GM21576 (cell line): ENCODE measurements around the gene BET1L.
"Not testable (repeated sequence)": the region's sequence is repeated elsewhere in the genome, so short reads cannot be mapped to it uniquely, and the experiment has no call there.

Source experiments
- ATAC-seq: cut with Tn5 transposase; IDR thresholded peaks from one replicate; pipeline ENCODE4 v1.9.1; 2021; ENCODE audit warnings: mild to moderate bottlenecking, moderate library complexity; ENCODE audit not compliant: unreplicated experiment

The BET1L gene

DNA sequence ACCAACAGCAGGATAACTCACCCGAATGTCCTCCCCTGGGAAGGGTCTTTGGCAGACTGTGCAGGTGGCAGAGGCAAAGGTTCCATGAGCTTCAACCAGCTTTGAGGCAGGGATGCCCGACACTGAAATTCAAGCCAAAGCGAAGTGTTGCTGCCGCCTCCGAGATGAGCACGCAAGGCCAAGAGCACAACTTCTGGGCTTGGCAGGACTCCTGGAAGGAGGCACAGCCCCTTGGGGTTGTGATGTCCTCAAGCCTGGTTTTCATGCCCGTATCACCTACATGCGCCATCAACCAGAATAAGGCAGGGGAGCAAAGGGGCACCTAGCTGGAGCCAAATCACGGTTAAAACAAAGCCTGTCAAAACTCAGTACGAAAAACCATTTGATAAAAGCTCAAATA is 23.2 kb upstream of the BET1L start:
- ATAC-seq: no peak

GRCh38 chr11:227824-228379 is 20.7 kb upstream of the BET1L start:
- no peak for ATAC-seq

GRCh38 chr11:225734-226453 is 18.7 kb upstream of the BET1L start:
- ATAC-seq: no peak

DNA sequence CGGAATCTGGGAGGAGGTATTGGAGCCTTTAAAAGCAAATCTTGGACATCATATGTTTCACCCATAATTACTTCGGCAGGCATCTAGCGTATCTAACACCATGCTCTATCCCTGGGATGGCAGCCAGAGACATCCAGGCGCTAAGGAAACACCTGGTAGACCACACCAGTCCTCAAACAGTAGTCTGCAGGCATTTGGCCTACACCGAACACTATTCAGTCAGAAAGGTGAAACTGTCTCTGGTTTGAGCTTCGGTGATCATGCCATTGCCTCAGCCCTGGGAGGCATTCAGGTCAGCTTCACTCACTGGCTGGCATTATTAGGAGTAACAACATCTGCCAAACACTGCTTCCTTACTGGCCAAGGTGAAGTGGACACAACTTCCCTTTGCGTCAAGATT is 17.2 kb upstream of the BET1L start:
- no peak for ATAC-seq

- no peak for ATAC-seq
Observed at GRCh38 chr11:223884-224283, 16.7 kb upstream of the BET1L start.

GRCh38 chr11:223026-223789 is 16.0 kb upstream of the BET1L start:
- ATAC-seq: no peak

DNA sequence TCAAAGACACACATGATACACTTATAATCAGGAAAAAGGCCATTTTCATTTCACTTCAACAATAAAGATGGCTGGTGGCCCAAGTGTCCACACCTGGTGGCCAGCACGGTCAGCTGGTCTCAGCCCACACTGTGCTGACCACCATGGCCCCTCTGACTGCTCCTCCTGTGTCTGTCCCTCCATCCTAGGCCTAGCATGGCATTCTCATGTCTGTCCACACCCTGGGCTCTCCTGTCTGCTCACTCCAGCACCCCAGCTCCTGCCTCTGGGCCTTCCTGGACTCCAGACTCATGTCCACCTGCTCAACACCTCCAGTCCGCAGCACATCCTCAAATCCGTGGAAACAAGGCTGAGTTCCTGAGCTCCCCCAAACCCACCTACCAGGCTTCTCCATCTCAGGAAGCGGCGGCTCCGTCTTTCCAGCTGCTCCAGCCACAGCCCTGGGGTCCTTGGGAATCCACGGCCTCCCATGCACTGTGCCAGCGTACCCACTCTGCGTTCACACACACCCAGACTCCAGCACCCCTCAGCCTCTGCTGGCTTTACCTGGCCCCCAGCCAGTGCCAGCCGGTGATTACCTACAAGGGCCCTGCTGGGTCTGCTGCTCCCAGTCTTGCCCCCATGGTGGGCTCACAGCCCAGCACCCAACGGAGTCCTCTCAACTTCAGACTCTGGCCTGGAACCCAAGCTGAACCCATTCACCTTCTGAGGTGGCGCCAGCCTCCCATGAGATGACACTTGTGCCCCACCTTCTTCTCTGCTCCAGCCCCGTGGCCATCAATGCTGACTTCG is 15.0 kb upstream of the BET1L start:
- ATAC-seq: no peak

DNA sequence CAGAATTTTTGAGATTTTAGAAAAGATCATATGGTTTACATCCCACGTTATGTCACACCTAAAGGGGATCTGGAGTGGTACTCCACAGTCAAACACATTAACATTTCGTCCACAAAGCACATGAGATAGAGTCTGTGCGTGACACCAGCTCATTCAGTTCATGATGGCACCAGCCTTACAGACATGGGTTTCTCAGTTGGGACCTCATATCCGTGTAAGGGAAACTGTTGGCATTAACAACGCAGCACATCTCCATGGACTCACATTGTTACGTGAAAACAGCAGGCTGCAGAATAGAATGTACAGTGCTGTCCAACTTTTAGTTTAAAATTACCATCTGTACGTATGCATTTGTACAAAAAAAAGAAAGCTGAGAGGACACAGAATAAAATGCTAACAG is 14.3 kb upstream of the BET1L start:
- ATAC-seq: no peak

DNA sequence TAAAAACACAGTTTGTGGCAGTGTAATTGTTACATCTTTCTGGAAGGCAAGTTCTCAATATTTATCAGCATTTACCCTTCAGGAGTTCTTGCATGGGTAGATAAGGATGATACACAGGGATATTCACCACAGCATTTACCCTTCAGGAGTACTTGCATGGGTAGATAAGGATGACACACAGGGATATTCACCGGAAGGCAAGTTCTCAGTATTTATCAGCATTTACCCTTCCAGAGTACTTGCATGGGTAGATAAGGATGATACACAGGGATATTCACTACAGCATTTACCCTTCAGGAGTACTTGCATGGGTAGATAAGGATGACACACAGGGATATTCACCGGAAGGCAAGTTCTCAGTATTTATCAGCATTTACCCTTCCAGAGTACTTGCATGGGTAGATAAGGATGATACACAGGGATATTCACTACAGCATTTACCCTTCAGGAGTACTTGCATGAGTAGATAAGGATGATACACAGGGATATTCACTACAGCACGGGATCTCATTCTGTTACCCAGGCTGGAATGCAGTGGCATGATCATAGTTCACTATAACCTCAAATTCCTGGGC is 13.5 kb upstream of the BET1L start:
- not testable (repeated sequence) for ATAC-seq

DNA sequence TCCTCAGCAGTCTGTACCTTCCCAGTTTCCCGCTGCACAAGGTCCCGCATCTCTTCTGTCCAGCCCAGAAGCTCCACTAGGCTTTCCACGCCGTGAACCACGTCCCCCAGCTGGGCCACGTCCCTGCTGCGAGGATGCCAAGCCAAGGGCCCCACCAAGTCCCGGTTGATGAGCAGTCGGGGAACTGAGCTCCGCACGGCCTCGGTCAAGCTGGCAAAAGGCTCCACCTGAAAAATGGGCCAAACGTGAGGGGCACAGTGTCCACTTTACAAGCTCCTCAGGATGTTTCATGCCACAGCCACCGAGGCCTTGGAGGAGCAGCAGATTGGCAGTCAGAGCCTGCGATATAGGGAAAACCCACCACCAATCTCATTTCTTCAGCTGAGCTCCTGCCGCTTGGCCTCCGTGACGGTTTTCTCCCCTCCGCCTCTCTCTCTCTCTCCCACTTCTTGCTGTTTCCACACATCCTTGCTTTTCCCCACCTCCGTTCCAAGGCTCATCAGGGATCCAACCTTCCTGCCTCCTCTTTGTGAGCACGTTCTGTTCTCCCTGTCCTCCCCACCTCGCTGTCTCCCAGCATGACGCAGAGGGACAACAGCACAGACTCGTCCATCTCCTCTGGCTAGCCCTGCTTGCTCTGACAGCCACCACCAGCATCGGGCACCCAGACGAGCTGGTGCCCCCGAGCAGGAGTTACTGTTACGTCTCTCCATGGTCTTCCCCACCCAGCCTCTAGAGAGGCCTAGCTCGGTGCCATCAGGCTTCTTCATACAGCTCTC is 11.8 kb upstream of the BET1L start:
- no peak for ATAC-seq

- no peak for ATAC-seq
Observed at GRCh38 chr11:217704-218103, 10.5 kb upstream of the BET1L start.

DNA sequence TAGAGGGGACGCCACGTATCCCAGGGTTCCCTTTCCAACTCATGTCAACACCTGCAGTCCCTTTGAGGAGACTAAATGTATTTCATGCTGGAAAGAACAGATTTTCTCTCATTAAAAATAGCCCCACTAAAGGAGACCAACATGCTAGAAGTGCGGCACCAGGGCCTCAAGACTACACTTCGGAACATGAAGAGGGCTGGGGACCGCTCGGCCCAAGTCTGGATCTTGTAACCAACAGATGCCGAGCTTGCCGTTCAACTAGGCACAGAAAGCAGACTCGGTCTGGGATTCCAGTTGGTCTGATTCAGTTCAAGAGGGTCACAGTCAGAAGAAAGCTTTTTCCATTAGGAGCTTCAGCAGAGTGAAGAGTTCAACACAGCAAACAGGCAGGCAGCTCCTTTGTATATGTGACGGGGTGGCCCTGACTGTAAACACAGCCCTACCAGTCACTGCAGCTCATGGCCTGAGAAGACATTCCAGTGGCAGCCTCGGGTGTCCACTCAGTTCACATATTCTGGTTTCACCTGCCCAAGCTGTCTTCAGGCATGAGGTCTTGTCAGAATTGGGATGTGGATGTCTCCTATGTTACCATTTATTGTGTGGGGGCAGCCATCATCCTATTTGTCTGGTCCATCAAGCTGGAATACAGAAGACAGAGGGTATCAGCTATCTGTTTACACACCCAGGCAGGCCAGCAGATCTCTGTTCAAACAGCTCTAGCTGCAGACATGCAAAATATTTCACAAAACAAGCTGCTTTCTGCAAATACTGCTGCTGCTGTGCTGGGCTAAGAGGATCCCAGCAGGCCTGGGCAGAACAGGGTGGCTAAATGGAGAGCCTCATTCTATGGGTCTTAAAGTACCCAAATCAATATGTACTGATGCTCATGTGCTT is 9.1 kb upstream of the BET1L start:
- ATAC-seq: no peak

DNA sequence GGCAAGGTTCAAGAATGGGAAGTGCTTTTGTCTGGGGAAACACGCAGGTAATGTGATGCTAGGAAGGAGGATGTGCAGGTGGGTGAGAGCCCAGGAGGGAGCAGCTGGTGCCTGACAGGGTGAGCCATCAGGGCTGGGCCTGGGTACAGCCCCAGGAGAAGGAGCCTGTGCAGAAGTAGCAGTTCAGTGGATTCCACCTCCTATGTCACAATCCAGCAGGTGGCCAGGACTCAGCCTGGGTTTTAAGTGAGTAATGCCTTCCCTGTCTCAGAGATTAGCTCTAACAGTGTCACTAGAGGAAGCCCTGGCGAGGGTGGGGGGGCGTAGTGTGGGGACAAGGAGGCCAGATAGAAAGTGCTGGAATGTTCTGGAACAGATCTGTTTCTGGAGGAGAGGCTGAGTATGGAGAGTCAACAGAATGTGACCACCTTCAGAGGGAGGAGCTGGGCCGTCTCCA is 8.4 kb upstream of the BET1L start:
- no peak for ATAC-seq

DNA sequence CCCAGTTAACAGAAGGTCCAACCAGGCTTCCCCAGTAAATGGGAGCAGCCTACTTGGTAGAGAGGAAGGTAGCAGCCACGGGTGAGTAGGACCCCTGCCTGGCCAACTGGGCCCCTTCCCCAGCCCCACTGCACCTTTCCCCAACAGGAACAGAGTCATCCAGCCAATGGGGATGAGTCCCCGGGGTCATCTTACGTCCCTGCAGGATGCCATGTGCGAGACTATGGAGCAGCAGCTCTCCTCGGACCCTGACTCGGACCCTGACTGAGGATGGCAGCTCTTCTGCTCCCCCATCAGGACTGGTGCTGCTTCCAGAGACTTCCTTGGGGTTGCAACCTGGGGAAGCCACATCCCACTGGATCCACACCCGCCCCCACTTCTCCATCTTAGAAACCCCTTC is 6.9 kb upstream of the BET1L start:
- no peak for ATAC-seq

DNA sequence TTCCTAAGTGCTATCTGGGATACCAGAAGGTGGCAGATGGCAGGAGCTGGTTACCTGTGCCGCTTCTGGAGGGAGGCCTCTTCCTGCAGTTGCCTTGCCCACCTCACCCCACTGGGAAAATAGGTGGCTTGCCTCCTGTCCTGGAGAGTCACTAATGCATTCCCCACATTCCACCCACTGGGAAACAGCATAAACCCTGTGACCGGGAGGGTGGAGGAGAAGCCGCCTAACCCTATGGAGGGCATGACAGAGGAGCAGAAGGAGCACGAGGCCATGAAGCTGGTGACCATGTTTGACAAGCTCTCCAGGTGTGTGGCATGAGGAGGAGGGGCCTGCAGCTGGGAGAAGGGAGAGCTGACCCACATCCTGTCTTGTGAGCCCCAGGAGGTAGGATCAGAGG is 5.9 kb upstream of the BET1L start:
- ATAC-seq: no peak

DNA sequence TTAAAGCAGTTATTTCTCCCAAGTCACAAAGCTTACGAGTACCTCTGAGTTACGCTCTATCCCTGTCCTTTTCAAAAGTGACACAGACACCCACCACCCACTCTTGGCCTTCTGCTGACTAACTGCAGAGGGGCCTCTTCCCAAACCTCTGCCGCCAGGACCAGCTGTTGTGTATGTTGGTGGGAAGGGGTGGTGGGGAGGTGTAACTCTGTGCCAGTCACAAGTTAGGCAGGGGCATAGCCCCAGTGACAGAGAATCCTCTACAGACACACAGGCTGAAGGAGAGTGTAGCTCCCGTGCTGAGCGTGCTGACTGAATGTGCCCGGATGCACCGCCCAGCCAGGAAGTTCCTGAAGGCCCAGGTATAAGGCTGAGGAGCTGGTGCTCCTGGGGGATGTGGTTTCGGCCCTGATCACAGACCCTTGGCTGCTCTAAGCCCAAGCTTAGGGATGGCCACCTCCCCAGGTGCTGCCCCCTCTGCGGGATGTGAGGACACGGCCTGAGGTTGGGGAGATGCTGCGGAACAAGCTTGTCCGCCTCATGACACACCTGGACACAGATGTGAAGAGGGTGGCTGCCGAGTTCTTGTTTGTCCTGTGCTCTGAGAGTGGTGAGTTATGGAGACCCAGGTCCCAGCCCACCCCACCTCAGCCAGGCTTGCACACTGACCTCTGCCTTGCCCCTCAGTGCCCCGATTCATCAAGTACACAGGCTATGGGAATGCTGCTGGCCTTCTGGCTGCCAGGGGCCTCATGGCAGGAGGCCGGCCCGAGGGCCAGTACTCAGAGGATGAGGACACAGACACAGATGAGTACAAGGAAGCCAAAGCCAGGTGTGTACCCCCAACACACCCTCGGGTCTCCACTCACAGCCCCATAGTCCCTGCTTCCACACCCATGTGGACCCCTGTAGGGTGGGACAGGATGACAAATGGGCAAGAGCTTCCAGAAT is 5.2 kb upstream of the BET1L start:
- no peak for ATAC-seq

DNA sequence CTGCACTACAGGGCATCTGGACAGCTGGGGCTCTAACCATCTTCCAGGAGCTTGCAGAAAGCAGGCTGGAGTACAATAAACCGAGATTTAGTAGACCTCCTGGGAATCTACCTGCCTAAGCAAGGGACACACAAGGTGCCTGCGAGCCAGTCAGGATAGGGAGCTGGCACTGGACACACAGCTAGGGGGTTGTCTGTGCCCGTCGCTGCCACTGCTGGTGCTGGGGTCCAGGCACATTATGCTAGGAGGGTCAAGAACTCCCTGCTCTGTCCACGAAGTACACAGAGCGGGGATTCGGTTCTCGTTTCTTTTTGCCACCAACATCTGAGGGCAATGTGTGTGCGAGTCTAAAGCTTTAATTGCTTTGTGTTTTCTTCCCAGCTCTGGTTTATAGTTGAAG is 4.5 kb upstream of the BET1L start:
- ATAC-seq: no peak

- no peak for ATAC-seq
Observed at GRCh38 chr11:211295-211694, 4.1 kb upstream of the BET1L start.
